OCI-LY1 (cell line): ENCODE measurements around the gene WFDC2.

Experiments used
- EZH2 ChIP-seq: fragments of 200-600 bp; sonication (generic), shearing (Covaris generic); IDR thresholded peaks from 2 replicates; pipeline ENCODE4 v1.8.0; 2017; ENCODE audit warnings: borderline replicate concordance, mixed run types, mild to moderate bottlenecking, antibody characterized with exemption, low read length, moderate library complexity, mixed read lengths
- TF ChIP-seq, protein P1 (sequence below): fragments of 200-600 bp; sonication (generic), shearing (Covaris generic); IDR thresholded peaks from 2 replicates; pipeline ENCODE4 v1.5.1; 2017; ENCODE audit warnings: mild to moderate bottlenecking, antibody characterized with exemption, low read length, moderate library complexity, mixed read lengths

- TF ChIP-seq, protein P1, sequence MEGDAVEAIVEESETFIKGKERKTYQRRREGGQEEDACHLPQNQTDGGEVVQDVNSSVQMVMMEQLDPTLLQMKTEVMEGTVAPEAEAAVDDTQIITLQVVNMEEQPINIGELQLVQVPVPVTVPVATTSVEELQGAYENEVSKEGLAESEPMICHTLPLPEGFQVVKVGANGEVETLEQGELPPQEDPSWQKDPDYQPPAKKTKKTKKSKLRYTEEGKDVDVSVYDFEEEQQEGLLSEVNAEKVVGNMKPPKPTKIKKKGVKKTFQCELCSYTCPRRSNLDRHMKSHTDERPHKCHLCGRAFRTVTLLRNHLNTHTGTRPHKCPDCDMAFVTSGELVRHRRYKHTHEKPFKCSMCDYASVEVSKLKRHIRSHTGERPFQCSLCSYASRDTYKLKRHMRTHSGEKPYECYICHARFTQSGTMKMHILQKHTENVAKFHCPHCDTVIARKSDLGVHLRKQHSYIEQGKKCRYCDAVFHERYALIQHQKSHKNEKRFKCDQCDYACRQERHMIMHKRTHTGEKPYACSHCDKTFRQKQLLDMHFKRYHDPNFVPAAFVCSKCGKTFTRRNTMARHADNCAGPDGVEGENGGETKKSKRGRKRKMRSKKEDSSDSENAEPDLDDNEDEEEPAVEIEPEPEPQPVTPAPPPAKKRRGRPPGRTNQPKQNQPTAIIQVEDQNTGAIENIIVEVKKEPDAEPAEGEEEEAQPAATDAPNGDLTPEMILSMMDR = no peak
- no peak for TF ChIP-seq EZH2
Measured at GRCh38 chr20:45462711-45463509, 6.6 kb upstream of the WFDC2 start.
